ENCODE measurements around the gene ZNRF3. TPM values are rescaled to one million over a fixed set of nuclear protein-coding genes. Genes with fewer than 3 reads are reported as not detected.

The ZNRF3 gene
- total RNA-seq, 1 donor from 2014 or later, result 7.9 TPM

GRCh38 chr22:28984482-28985158 is 101.2 kb downstream of the ZNRF3 start:
- Histone ChIP-seq H3K9me3 (no peaks in the 10 kb centered on the region), H3K36me3 (no peaks in the 10 kb centered on the region), H3K4me1 (peaks cover 36% of the 10 kb centered on the region), H3K27me3 (no peaks in the 10 kb centered on the region), H3K4me3 (no peak overlapping the region), H3K27ac (no peak overlapping the region)
- no peak for DNase-seq (ENCODE audit: extremely low spot score in 2 of 2)
- no peak for TF ChIP-seq POLR2A (IDR thresholded peaks at IDR 0.05)
- no peak for TF ChIP-seq POLR2AphosphoS5 (IDR thresholded peaks at IDR 0.05; ENCODE audit: insufficient read depth in 1 of 2, low read depth in 1 of 2)
- no peak for TF ChIP-seq CTCF (IDR thresholded peaks at IDR 0.05)
- intact Hi-C loops (cut with DNase I), result no loop called here

GRCh38 chr22:28985581-28986290 is 102.4 kb downstream of the ZNRF3 start:
- TF ChIP-seq POLR2AphosphoS5 (IDR thresholded peaks at IDR 0.05; ENCODE audit: insufficient read depth in 1 of 2, low read depth in 1 of 2) (no peak), CTCF (IDR thresholded peaks at IDR 0.05) (no peak), POLR2A (IDR thresholded peaks at IDR 0.05) (no peak)

GRCh38 chr22:28986366-28986765 is 103.0 kb downstream of the ZNRF3 start:
- no peak for DNase-seq (ENCODE audit: extremely low spot score in 2 of 2)
- Histone ChIP-seq H3K27ac (no peak overlapping the region), H3K4me3 (no peak overlapping the region), H3K36me3 (no peaks in the 10 kb centered on the region), H3K4me1 (peaks cover 38% of the 10 kb centered on the region), H3K9me3 (no peaks in the 10 kb centered on the region), H3K27me3 (no peaks in the 10 kb centered on the region)
- no peak for TF ChIP-seq POLR2AphosphoS5 (IDR thresholded peaks at IDR 0.05; ENCODE audit: insufficient read depth in 1 of 2, low read depth in 1 of 2)
- TF ChIP-seq CTCF (IDR thresholded peaks at IDR 0.05), result no peak
- TF ChIP-seq POLR2A (IDR thresholded peaks at IDR 0.05), result no peak
- intact Hi-C loops (cut with DNase I), result no loop called here

More at GRCh38 chr22:28985581-28986290, 102.4 kb downstream of the ZNRF3 start:
- intact Hi-C loops (cut with DNase I), result no loop called here
- H3K9me3 ChIP-seq, result no peaks in the 10 kb centered on the region
- H3K27ac ChIP-seq, result no peak overlapping the region
- H3K36me3 ChIP-seq, result no peaks in the 10 kb centered on the region
- H3K27me3 ChIP-seq, result no peaks in the 10 kb centered on the region
- no peak overlapping the region for H3K4me3 ChIP-seq
- H3K4me1 ChIP-seq, result peaks cover 38% of the 10 kb centered on the region
- no peak for DNase-seq (ENCODE audit: extremely low spot score in 2 of 2)

GRCh38 chr22:28988457-28988856 is 105.1 kb downstream of the ZNRF3 start:
- H3K9me3 ChIP-seq, result no peaks in the 10 kb centered on the region
- H3K4me1 ChIP-seq, result peaks cover 30% of the 10 kb centered on the region
- H3K4me3 ChIP-seq, result no peak overlapping the region
- intact Hi-C loops (cut with DNase I), result no loop called here
- peak overlapping the region; percentile 51 for H3K27ac ChIP-seq
- TF ChIP-seq POLR2AphosphoS5 (IDR thresholded peaks at IDR 0.05; ENCODE audit: insufficient read depth in 1 of 2, low read depth in 1 of 2) (no peak), CTCF (IDR thresholded peaks at IDR 0.05) (no peak), POLR2A (IDR thresholded peaks at IDR 0.05) (no peak)
- H3K36me3 ChIP-seq, result no peaks in the 10 kb centered on the region
- no peaks in the 10 kb centered on the region for H3K27me3 ChIP-seq
- DNase-seq (ENCODE audit: extremely low spot score in 2 of 2), result no peak

GRCh38 chr22:28989035-28989464 is 105.7 kb downstream of the ZNRF3 start:
- Histone ChIP-seq H3K4me3 (no peak overlapping the region), H3K27me3 (no peaks in the 10 kb centered on the region), H3K9me3 (no peaks in the 10 kb centered on the region), H3K27ac (peak overlapping the region; percentile 51), H3K4me1 (peaks cover 24% of the 10 kb centered on the region), H3K36me3 (no peaks in the 10 kb centered on the region)
- DNase-seq (ENCODE audit: extremely low spot score in 2 of 2), result no peak
- intact Hi-C loops (cut with DNase I), result no loop called here
- no peak for TF ChIP-seq CTCF (IDR thresholded peaks at IDR 0.05)
- no peak for TF ChIP-seq POLR2AphosphoS5 (IDR thresholded peaks at IDR 0.05; ENCODE audit: insufficient read depth in 1 of 2, low read depth in 1 of 2)
- no peak for TF ChIP-seq POLR2A (IDR thresholded peaks at IDR 0.05)
